Ovary (tissue), 9 donors: ENCODE results near the gene PDE7B. TPM values are rescaled to one million over a fixed set of nuclear protein-coding genes. Genes with fewer than 3 reads are reported as not detected.

Source experiments
- DNase-seq, 5 donors: peaks; one replicate each; pipeline ENCODE4 v3.0.0-alpha.2; 2019 to 2020
- H3K27ac ChIP-seq, 2 donors: fragments of 200-600 bp; one replicate each; pipeline versions ENCODE4 v1.5.1 to v1.8.0; 2019 to 2022
- H3K27me3 ChIP-seq: fragments of 200-600 bp; one replicate; pipeline ENCODE4 v1.8.0; 2022
- H3K36me3 ChIP-seq: fragments of 200-600 bp; sonication (generic); one replicate; pipeline ENCODE4 v1.5.1; 2019
- H3K4me1 ChIP-seq: one replicate; pipeline ENCODE4 v1.8.1; 2013; ENCODE audit warnings: mild to moderate bottlenecking, moderate library complexity; ENCODE audit not compliant: insufficient read depth
- H3K4me3 ChIP-seq: fragments of 200-600 bp; sonication (generic); one replicate; pipeline ENCODE4 v1.5.1; 2017
- H3K9me3 ChIP-seq, 2 donors: fragments of 200-600 bp in 1 of 2; sonication (generic) in 1 of 2; one replicate each; pipeline versions ENCODE4 v1.5.1 to v1.8.1; 2013 to 2019; ENCODE audit warnings: mild to moderate bottlenecking in 1 of 2, moderate library complexity in 1 of 2
- CTCF ChIP-seq, 3 donors: fragments of 450-650 bp in 2 of 3; fragments of 200-600 bp in 1 of 3; IDR thresholded peaks; one replicate each; pipeline versions ENCODE4 v1.5.1 to v1.8.0; 2016 to 2022; ENCODE audit warnings: antibody characterized with exemption in 3 of 3, mild to moderate bottlenecking in 1 of 3
- EP300 ChIP-seq: sonication (generic); formaldehyde crosslinking; IDR thresholded peaks from one replicate; pipeline ENCODE4 v1.6.1; 2017; ENCODE audit warnings: antibody characterized with exemption
- POLR2A ChIP-seq: fragments of 450-650 bp; IDR thresholded peaks from one replicate; pipeline ENCODE4 v1.6.1; 2017; ENCODE audit warnings: antibody characterized with exemption, mild to moderate bottlenecking, moderate library complexity
- WGBS, 3 donors: extraction: QIAGEN DNeasy Blood & Tissue Kit in 1 of 3; methylation state at CpG; one replicate each; pipeline versions ENCODE4 v1.1.5 to v1.1.7; 2013 to 2017; 5-methylcytosine and 5-hydroxymethylcytosine counted together
- intact Hi-C, 4 donors: fragments of 100-400 bp; cut with DNase I; formaldehyde crosslinking; loops; one replicate each; pipeline versions ENCODE4 v1.11.0 to v1.15.1; 2022 to 2023
- polyA plus RNA-seq, 2 donors: library from polyadenylated mRNA; stranded (reverse); fragments of 200-250 nt in 1 of 2; fragments of 350-450 nt in 1 of 2; fragmentation: Illumina TruSeq in 1 of 2; extraction: RNeasy Lipid Tissue Mini Kit (QIAGEN cat#74804) in 1 of 2; gene quantifications; one replicate each; pipeline ENCODE4 v1.2.3, GENCODE V29; 2013 to 2014
- total RNA-seq, 7 donors: library from RNA; depleted of rRNA in 2 of 7; stranded (reverse); fragments of >200 nt in 2 of 7; fragmentation: NEBNext Ultra II Directional in 3 of 7; extraction: Animal tissue kit (Norgen Biotek cat#: 25700) in 3 of 7; gene quantifications; one replicate each; pipeline versions ENCODE4 v1.1.0 to v1.2.4, GENCODE V29; 2016 to 2023
- donor health status: DM: no; HTN: no; CAD: no; lungs with moderate emphysema.
- donor health status: DM: no; HTN: no; CAD: no.
- donor health status: Bipolar disorder and iron deficiency.
- donor health status: DM: yes; HTN: yes; CAD: no.
- donor health status: DM: no; HTN: no; CAD: no.
- donor health status: DM: yes; HTN: yes; CAD: no.

Gene PDE7B
- total and polyA plus RNA-seq, 9 donors: 11.6 to 62.7 (median 21.6) TPM

DNA sequence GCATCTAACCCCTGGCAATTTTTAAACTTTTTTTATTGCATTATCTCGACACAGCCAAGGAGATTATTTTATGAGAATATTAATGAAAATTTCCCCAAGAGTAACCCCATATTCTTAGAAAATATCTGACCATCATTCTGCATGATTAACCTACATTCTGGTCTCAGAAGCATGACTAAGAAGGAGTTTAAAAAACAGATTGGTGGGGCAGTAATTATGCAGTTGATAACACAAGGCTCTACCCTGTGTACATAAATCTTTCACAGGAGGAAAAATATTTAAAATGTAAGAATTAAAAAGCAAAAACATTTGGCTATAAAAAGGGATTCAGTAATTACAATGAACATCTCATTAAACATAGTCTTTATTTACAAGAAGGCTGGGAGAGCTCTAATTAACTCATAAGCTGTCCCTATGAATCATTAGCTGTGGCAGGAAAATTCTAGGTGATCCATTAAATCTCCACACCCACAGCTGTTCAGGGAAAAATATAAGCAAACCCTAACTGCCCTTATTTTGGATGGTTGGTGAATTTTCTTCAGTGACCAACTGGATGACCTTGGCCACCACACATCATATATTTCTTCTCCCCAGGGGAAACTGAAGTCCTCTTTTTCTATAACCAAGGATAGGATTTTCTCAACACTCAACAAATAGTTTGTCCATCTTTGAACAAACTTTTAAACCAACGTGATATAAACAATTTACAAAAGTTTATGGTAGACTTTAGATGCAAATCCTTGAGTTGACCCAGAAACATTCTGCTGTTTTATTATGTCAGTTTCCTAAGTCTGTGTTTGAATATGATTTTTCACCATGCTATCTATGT lies 59.5 kb downstream of the PDE7B start:
- no peak overlapping the region for H3K4me3 ChIP-seq
- no peaks in the 10 kb centered on the region for H3K27me3 ChIP-seq
- TF ChIP-seq EP300 (no peak), CTCF (IDR thresholded peaks at IDR 0.05) (no peak), POLR2A (no peak)
- WGBS, 3 donors: 74 to 80% (median 77%) methylated on average over 2 of the region's 2 CpGs
- intact Hi-C loops: no loop called here
- peaks cover 2% of the 10 kb centered on the region for H3K4me1 ChIP-seq
- no peak for DNase-seq
- no peaks in the 10 kb centered on the region for H3K36me3 ChIP-seq
- no peak overlapping the region for H3K27ac ChIP-seq
- H3K9me3 ChIP-seq: no peaks in the 10 kb centered on the region

DNA sequence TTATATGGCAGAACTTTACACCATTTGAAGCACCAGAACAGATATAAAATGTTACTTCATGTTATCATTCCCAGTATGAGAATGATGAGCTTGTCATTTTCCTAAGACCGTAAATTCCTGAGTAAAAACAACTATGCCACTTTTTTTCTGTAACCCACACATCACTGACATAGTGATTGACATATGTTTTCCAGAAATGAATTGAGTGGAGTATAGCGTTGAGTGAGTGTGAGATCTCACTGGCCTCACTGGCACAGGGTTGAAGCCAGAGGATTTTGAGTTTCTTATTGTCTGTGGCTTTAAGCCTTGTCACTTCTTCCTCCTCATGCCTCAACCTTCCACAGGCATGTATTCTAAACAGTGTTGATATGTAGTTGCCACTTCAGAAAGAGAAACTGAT lies 62.3 kb downstream of the PDE7B start:
- Histone ChIP-seq H3K4me1 (no peaks in the 10 kb centered on the region), H3K27ac (no peak overlapping the region), H3K9me3 (no peaks in the 10 kb centered on the region), H3K4me3 (no peak overlapping the region), H3K36me3 (no peaks in the 10 kb centered on the region), H3K27me3 (no peaks in the 10 kb centered on the region)
- TF ChIP-seq POLR2A (no peak), EP300 (no peak), CTCF (IDR thresholded peaks at IDR 0.05) (no peak)
- intact Hi-C loops: no loop called here
- WGBS, 3 donors: 92 to 95% (median 93%) methylated on average over 2 of the region's 2 CpGs
- DNase-seq: no peak

DNA sequence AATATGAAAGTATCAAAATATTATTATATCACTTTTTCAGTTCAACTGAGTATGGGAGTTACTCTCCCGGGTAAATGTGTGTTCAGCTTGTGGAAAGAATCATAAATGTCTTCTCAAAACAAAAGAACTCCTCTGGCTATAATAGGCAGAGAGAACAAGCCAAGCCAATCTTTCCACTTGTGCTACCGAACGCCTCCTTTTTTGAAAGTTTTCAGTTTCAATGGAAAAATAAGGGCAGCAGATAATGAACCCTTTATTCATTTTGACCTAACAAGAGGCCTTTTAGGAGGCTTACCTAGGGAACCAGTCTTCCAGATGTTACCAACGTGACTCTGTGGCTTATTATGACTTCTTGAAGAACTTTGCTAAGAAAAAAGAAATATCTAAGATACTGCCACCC lies 67.5 kb downstream of the PDE7B start:
- DNase-seq: no peak
- Histone ChIP-seq H3K36me3 (no peaks in the 10 kb centered on the region), H3K9me3 (no peaks in the 10 kb centered on the region), H3K27me3 (no peaks in the 10 kb centered on the region), H3K4me1 (no peaks in the 10 kb centered on the region), H3K4me3 (no peak overlapping the region), H3K27ac (no peak overlapping the region)
- no peak for TF ChIP-seq CTCF (IDR thresholded peaks at IDR 0.05)
- TF ChIP-seq POLR2A: no peak
- TF ChIP-seq EP300: no peak
- intact Hi-C loops: no loop called here
- 40 to 58% (median 50%) methylated on average over 4 of the region's 4 CpGs for WGBS, 3 donors

GRCh38 chr6:135920689-135921088 lies 69.2 kb downstream of the PDE7B start:
- TF ChIP-seq POLR2A: no peak
- TF ChIP-seq EP300: no peak
- TF ChIP-seq CTCF (IDR thresholded peaks at IDR 0.05): no peak
- Histone ChIP-seq H3K27ac (no peak overlapping the region), H3K4me1 (no peaks in the 10 kb centered on the region), H3K4me3 (no peak overlapping the region), H3K27me3 (no peaks in the 10 kb centered on the region), H3K36me3 (no peaks in the 10 kb centered on the region), H3K9me3 (no peaks in the 10 kb centered on the region)
- DNase-seq: no peak
- WGBS, 3 donors: 93 to 94% (median 94%) methylated on average over 7 of the region's 7 CpGs
- intact Hi-C loops: no loop called here
